ENCODE data around the gene NGEF.

GRCh38 chr2:233010569-233011267 is 2.3 kb downstream of the NGEF start:
- TF ChIP-seq, protein P1, sequence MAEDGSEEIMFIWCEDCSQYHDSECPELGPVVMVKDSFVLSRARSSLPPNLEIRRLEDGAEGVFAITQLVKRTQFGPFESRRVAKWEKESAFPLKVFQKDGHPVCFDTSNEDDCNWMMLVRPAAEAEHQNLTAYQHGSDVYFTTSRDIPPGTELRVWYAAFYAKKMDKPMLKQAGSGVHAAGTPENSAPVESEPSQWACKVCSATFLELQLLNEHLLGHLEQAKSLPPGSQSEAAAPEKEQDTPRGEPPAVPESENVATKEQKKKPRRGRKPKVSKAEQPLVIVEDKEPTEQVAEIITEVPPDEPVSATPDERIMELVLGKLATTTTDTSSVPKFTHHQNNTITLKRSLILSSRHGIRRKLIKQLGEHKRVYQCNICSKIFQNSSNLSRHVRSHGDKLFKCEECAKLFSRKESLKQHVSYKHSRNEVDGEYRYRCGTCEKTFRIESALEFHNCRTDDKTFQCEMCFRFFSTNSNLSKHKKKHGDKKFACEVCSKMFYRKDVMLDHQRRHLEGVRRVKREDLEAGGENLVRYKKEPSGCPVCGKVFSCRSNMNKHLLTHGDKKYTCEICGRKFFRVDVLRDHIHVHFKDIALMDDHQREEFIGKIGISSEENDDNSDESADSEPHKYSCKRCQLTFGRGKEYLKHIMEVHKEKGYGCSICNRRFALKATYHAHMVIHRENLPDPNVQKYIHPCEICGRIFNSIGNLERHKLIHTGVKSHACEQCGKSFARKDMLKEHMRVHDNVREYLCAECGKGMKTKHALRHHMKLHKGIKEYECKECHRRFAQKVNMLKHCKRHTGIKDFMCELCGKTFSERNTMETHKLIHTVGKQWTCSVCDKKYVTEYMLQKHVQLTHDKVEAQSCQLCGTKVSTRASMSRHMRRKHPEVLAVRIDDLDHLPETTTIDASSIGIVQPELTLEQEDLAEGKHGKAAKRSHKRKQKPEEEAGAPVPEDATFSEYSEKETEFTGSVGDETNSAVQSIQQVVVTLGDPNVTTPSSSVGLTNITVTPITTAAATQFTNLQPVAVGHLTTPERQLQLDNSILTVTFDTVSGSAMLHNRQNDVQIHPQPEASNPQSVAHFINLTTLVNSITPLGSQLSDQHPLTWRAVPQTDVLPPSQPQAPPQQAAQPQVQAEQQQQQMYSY (CRISPR knock-in tag; IDR thresholded peaks at IDR 0.05) = no peak
- TF ChIP-seq, protein P2, sequence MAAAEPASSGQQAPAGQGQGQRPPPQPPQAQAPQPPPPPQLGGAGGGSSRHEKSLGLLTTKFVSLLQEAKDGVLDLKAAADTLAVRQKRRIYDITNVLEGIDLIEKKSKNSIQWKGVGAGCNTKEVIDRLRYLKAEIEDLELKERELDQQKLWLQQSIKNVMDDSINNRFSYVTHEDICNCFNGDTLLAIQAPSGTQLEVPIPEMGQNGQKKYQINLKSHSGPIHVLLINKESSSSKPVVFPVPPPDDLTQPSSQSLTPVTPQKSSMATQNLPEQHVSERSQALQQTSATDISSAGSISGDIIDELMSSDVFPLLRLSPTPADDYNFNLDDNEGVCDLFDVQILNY (CRISPR knock-in tag; IDR thresholded peaks at IDR 0.05) = no peak
- no peak for TF ChIP-seq ZNF512 (CRISPR knock-in tag; IDR thresholded peaks at IDR 0.05; ENCODE audit: borderline replicate concordance)
- no peak for TF ChIP-seq PRRX2 (CRISPR knock-in tag; IDR thresholded peaks at IDR 0.05)
- no peak for TF ChIP-seq CTCF (IDR thresholded peaks at IDR 0.05)
- no peak for TF ChIP-seq IRF2 (CRISPR knock-in tag; IDR thresholded peaks at IDR 0.05; ENCODE audit: borderline replicate concordance, low read depth)
- TF ChIP-seq STAT6 (CRISPR knock-in tag; conservative IDR thresholded peaks at IDR 0.05; ENCODE audit: low read depth) = no peak
